CD4-positive, CD25-positive, alpha-beta regulatory T cell (primary cell): ENCODE data around the gene DPYD. TPM values are rescaled to one million over a fixed set of nuclear protein-coding genes. Genes with fewer than 3 reads are reported as not detected.
A peak's percentile ranks its signal among the peaks of the same experiment; 100 is the strongest.

Source experiments
- ATAC-seq, 2 donors: fragments of 150-1000 bp; cut with Tn5 transposase; one replicate each; pipeline ENCODE4 v1.10.0; 2021; ENCODE audit warnings: low read depth in 2 of 2, moderate number of reproducible peaks in 2 of 2, moderate library complexity in 1 of 2
- DNase-seq, 3 donors: peaks; one replicate each; pipeline versions ENCODE4 v3.0.0 to v3.0.0-alpha.2; 2012 to 2022; ENCODE audit warnings: mixed read lengths in 1 of 3
- H3K27ac ChIP-seq: one replicate; pipeline ENCODE4 v1.7.0; 2013; ENCODE audit warnings: mild to moderate bottlenecking, low read length; ENCODE audit not compliant: insufficient read depth, poor library complexity, severe bottlenecking
- H3K27me3 ChIP-seq: one replicate; pipeline ENCODE4 v1.7.0; 2013; ENCODE audit warnings: low read length; ENCODE audit not compliant: control insufficient read depth, insufficient read depth
- H3K36me3 ChIP-seq: one replicate; pipeline ENCODE4 v1.7.0; 2013; ENCODE audit warnings: mild to moderate bottlenecking, low read length, moderate library complexity; ENCODE audit not compliant: control insufficient read depth, insufficient read depth
- H3K4me1 ChIP-seq: 2 replicates; pipeline ENCODE4 v1.7.0; 2013; ENCODE audit warnings: mild to moderate bottlenecking, low read length; ENCODE audit not compliant: insufficient read depth, control insufficient read depth, poor library complexity, severe bottlenecking
- H3K4me3 ChIP-seq: one replicate; pipeline ENCODE4 v1.7.0; 2013; ENCODE audit warnings: low read depth, mild to moderate bottlenecking, low read length, moderate library complexity
- H3K9me3 ChIP-seq, 2 experiments: 1 replicate in 1 of 2; 2 replicates in 1 of 2; pipeline ENCODE4 v1.7.0; 2013; ENCODE audit warnings: low read length in 2 of 2, mild to moderate bottlenecking in 1 of 2, moderate library complexity in 1 of 2; ENCODE audit not compliant: control insufficient read depth in 2 of 2
- H3K27ac Mint-ChIP-seq, 3 donors: one replicate each; pipeline ENCODE4 v1.8.0; 2020 to 2022; ENCODE audit warnings: mild to moderate bottlenecking in 3 of 3, mixed read lengths in 3 of 3, moderate library complexity in 2 of 3
- H3K27me3 Mint-ChIP-seq: one replicate; pipeline ENCODE4 v1.8.0; 2022; ENCODE audit warnings: mild to moderate bottlenecking, mixed read lengths
- H3K36me3 Mint-ChIP-seq: one replicate; pipeline ENCODE4 v1.8.0; 2020; ENCODE audit warnings: mixed read lengths
- H3K4me1 Mint-ChIP-seq, 4 donors: one replicate each; pipeline ENCODE4 v1.8.0; 2020 to 2022; ENCODE audit warnings: mixed read lengths in 4 of 4, mild to moderate bottlenecking in 1 of 4
- H3K4me3 Mint-ChIP-seq, 4 donors: one replicate each; pipeline ENCODE4 v1.8.0; 2020 to 2022; ENCODE audit warnings: mild to moderate bottlenecking in 4 of 4, mixed read lengths in 4 of 4, moderate library complexity in 3 of 4
- H3K9me3 Mint-ChIP-seq, 7 donors: one replicate each; pipeline ENCODE4 v1.8.0; 2020 to 2022; ENCODE audit warnings: mixed read lengths in 7 of 7, mild to moderate bottlenecking in 3 of 7, moderate library complexity in 2 of 7
- polyA plus RNA-seq, 4 donors: library from polyadenylated mRNA; unstranded; fragments of 300-500 nt; fragmentation: Illumina TruSeq; gene quantifications; one replicate each; pipeline ENCODE4 v1.2.3, GENCODE V29; 2021
- total RNA-seq: library from RNA; stranded (reverse); gene quantifications from one replicate; pipeline ENCODE4 v1.2.3, GENCODE V29; 2022

The DPYD gene
- total and polyA plus RNA-seq, 5 donors from 2014 or later: 47.6 to 87.3 (median 55.2) TPM

GRCh38 chr1:97516588-97516987 lies 404.2 kb downstream of the DPYD start:
- no peak overlapping the region for H3K4me3 Mint-ChIP-seq
- H3K4me1 Mint-ChIP-seq: peaks cover 0 to 4% (median 3%) of the 10 kb centered on the region in 4 donors
- H3K9me3 Mint-ChIP-seq: peaks cover 0 to 9% (median 3%) of the 10 kb centered on the region in 7 donors
- no peaks in the 10 kb centered on the region for H3K27me3 ChIP-seq
- H3K9me3 ChIP-seq: no peaks in the 10 kb centered on the region
- H3K36me3 ChIP-seq: peaks cover 2% of the 10 kb centered on the region
- H3K4me3 ChIP-seq: no peak overlapping the region
- DNase-seq (no peak), ATAC-seq (no peak)
- no peaks in the 10 kb centered on the region for H3K27me3 Mint-ChIP-seq
- H3K27ac Mint-ChIP-seq: peak overlapping the region in 1 of 3 donors; percentile 88
- H3K36me3 Mint-ChIP-seq: peaks cover 22% of the 10 kb centered on the region
- H3K4me1 ChIP-seq: no peaks in the 10 kb centered on the region
- H3K27ac ChIP-seq: no peak overlapping the region

GRCh38 chr1:97508653-97509218 lies 412.1 kb downstream of the DPYD start:
- H3K36me3 ChIP-seq: no peaks in the 10 kb centered on the region
- H3K9me3 ChIP-seq: no peaks in the 10 kb centered on the region
- H3K27ac ChIP-seq: no peak overlapping the region
- H3K27me3 ChIP-seq: no peaks in the 10 kb centered on the region
- peaks cover 31% of the 10 kb centered on the region for H3K36me3 Mint-ChIP-seq
- H3K4me3 Mint-ChIP-seq: no peak overlapping the region
- no peaks in the 10 kb centered on the region for H3K4me1 ChIP-seq
- ATAC-seq (no peak), DNase-seq (no peak)
- peaks cover 0 to 4% (median 0%) of the 10 kb centered on the region in 7 donors for H3K9me3 Mint-ChIP-seq
- no peaks in the 10 kb centered on the region for H3K27me3 Mint-ChIP-seq
- peaks cover 3 to 9% (median 7%) of the 10 kb centered on the region in 4 donors for H3K4me1 Mint-ChIP-seq
- no peak overlapping the region for H3K4me3 ChIP-seq
- H3K27ac Mint-ChIP-seq: peak overlapping the region in 1 of 3 donors; percentile 12

GRCh38 chr1:97507863-97508262 lies 413.0 kb downstream of the DPYD start:
- Histone ChIP-seq H3K27me3 (no peaks in the 10 kb centered on the region), H3K36me3 (no peaks in the 10 kb centered on the region), H3K4me3 (no peak overlapping the region), H3K9me3 (no peaks in the 10 kb centered on the region), H3K4me1 (no peaks in the 10 kb centered on the region), H3K27ac (no peak overlapping the region)
- no peaks in the 10 kb centered on the region for H3K27me3 Mint-ChIP-seq
- peaks cover 0 to 4% (median 0%) of the 10 kb centered on the region in 7 donors for H3K9me3 Mint-ChIP-seq
- no peak overlapping the region for H3K4me3 Mint-ChIP-seq
- DNase-seq (no peak), ATAC-seq (no peak)
- H3K27ac Mint-ChIP-seq: no peak overlapping the region
- H3K36me3 Mint-ChIP-seq: peaks cover 34% of the 10 kb centered on the region
- H3K4me1 Mint-ChIP-seq: peaks cover 3 to 9% (median 7%) of the 10 kb centered on the region in 4 donors

GRCh38 chr1:97506368-97506767 lies 414.5 kb downstream of the DPYD start:
- Histone ChIP-seq H3K4me3 (no peak overlapping the region), H3K27me3 (no peaks in the 10 kb centered on the region), H3K4me1 (no peaks in the 10 kb centered on the region), H3K27ac (no peak overlapping the region), H3K9me3 (no peaks in the 10 kb centered on the region), H3K36me3 (peaks cover under 1% of the 10 kb centered on the region)
- H3K4me3 Mint-ChIP-seq: no peak overlapping the region
- ATAC-seq (no peak), DNase-seq (no peak)
- no peaks in the 10 kb centered on the region for H3K9me3 Mint-ChIP-seq
- no peak overlapping the region for H3K27ac Mint-ChIP-seq
- peaks cover 36% of the 10 kb centered on the region for H3K36me3 Mint-ChIP-seq
- H3K4me1 Mint-ChIP-seq: peaks cover 3 to 9% (median 7%) of the 10 kb centered on the region in 4 donors
- H3K27me3 Mint-ChIP-seq: no peaks in the 10 kb centered on the region

GRCh38 chr1:97505816-97506215 lies 415.0 kb downstream of the DPYD start:
- Histone ChIP-seq H3K27me3 (no peaks in the 10 kb centered on the region), H3K27ac (no peak overlapping the region), H3K9me3 (no peaks in the 10 kb centered on the region), H3K4me1 (no peaks in the 10 kb centered on the region), H3K36me3 (peaks cover 2% of the 10 kb centered on the region), H3K4me3 (no peak overlapping the region)
- no peak for ATAC-seq
- Mint-ChIP-seq H3K36me3 (peaks cover 38% of the 10 kb centered on the region), H3K27ac (no peak overlapping the region), H3K9me3 (no peaks in the 10 kb centered on the region), H3K27me3 (no peaks in the 10 kb centered on the region), H3K4me3 (no peak overlapping the region), H3K4me1 (peaks cover 3 to 9% (median 7%) of the 10 kb centered on the region in 4 donors)
- no peak for DNase-seq

GRCh38 chr1:97505289-97505688 lies 415.5 kb downstream of the DPYD start:
- DNase-seq: no peak
- H3K27ac Mint-ChIP-seq: no peak overlapping the region
- no peak overlapping the region for H3K4me3 Mint-ChIP-seq
- no peaks in the 10 kb centered on the region for H3K27me3 Mint-ChIP-seq
- no peaks in the 10 kb centered on the region for H3K9me3 Mint-ChIP-seq
- peaks cover 38% of the 10 kb centered on the region for H3K36me3 Mint-ChIP-seq
- no peak overlapping the region for H3K27ac ChIP-seq
- H3K4me3 ChIP-seq: no peak overlapping the region
- no peak for ATAC-seq
- no peaks in the 10 kb centered on the region for H3K9me3 ChIP-seq
- no peaks in the 10 kb centered on the region for H3K4me1 ChIP-seq
- peaks cover 3 to 9% (median 7%) of the 10 kb centered on the region in 4 donors for H3K4me1 Mint-ChIP-seq
- H3K36me3 ChIP-seq: peaks cover 2% of the 10 kb centered on the region
- no peaks in the 10 kb centered on the region for H3K27me3 ChIP-seq

GRCh38 chr1:97502360-97502759 lies 418.5 kb downstream of the DPYD start:
- Histone ChIP-seq H3K27ac (no peak overlapping the region), H3K9me3 (no peaks in the 10 kb centered on the region), H3K27me3 (no peaks in the 10 kb centered on the region), H3K36me3 (peaks cover 2% of the 10 kb centered on the region), H3K4me1 (no peaks in the 10 kb centered on the region), H3K4me3 (no peak overlapping the region)
- no peak for DNase-seq
- Mint-ChIP-seq H3K27me3 (no peaks in the 10 kb centered on the region), H3K4me3 (no peak overlapping the region), H3K4me1 (peaks cover 0 to 8% (median 4%) of the 10 kb centered on the region in 4 donors), H3K27ac (no peak overlapping the region), H3K36me3 (peaks cover 19% of the 10 kb centered on the region), H3K9me3 (no peaks in the 10 kb centered on the region)
- ATAC-seq: no peak

- no peak for ATAC-seq
- DNase-seq: no peak
- Histone ChIP-seq H3K4me3 (no peak overlapping the region), H3K9me3 (no peaks in the 10 kb centered on the region), H3K27me3 (no peaks in the 10 kb centered on the region), H3K36me3 (peaks cover 2% of the 10 kb centered on the region), H3K27ac (no peak overlapping the region), H3K4me1 (no peaks in the 10 kb centered on the region)
- Mint-ChIP-seq H3K9me3 (no peaks in the 10 kb centered on the region), H3K4me3 (no peak overlapping the region), H3K27me3 (no peaks in the 10 kb centered on the region), H3K36me3 (peaks cover 19% of the 10 kb centered on the region), H3K27ac (no peak overlapping the region), H3K4me1 (peaks cover 0 to 10% (median 4%) of the 10 kb centered on the region in 4 donors)
These were observed 419.2 kb downstream of the DPYD start for GRCh38 chr1:97501628-97502027.
